Measurements from ENCODE around the gene IQSEC2. TPM values are rescaled to one million over a fixed set of nuclear protein-coding genes. Genes with fewer than 3 reads are reported as not detected.

Gene IQSEC2
- total RNA-seq, 1 experiment from 2014 or later: 20.7 TPM

DNA sequence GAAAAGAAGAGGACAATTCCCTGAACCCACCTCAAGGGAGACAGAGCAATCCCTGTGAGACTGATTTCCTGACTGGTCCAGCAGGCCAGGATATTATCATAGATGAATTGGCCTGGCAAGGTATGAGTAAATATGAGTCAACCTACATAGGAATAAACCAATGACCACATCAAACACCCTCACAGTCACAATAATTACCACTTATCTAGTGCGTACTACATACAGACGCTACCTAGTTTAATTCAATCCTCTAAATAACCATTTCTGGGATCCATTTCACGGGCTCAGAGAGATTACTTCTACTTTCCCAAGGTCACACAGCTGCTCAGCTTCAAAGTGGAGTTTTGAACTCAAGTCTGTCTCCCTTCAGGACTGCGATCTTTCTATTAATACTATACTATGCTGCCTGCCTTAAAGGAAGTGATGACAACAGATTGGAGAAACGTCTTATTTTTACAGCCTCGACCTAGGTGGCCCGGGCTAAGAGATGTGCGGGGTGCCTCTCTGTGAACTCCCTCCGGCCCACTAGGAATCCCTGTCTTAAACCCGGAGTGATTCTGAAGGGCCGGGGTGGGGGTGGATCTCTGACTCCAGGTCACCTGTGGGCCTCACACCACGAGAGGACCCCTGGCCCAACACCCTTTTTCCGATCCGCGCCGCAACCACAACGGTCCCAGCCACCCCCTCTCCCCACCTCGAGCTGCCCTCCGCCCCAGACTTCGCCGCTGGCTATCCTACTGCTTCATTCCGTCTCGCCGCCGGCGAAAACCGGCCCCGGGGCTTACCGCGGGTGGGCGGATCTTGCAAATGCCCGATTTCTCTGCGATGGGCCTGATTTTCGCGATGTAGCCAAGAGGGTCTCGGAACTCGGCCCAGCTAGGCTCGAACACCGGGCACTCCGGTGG is 57.2 kb downstream of the IQSEC2 start:
- H3K4me1 ChIP-seq (ENCODE audit: control insufficient read depth in 1 of 2, insufficient read depth in 2 of 2, low read length in 2 of 2): peaks cover 8 to 15% of the 10 kb centered on the region in 2 experiments
- H3K9me3 ChIP-seq (ENCODE audit: control insufficient read depth in 1 of 2, insufficient read depth in 1 of 2, low read depth in 1 of 2, low read length in 2 of 2): no peaks in the 10 kb centered on the region
- DNase-seq (ENCODE audit: low read depth, low spot score) (peak; percentile 28), ATAC-seq (peak; percentile 61)
- peaks cover 7% of the 10 kb centered on the region; the same call in 1 of the 2 replicates for H4K20me1 ChIP-seq (ENCODE audit: insufficient read depth)
- peak overlapping the region; percentile 87 for H3K9ac ChIP-seq (ENCODE audit: low read length)
- H3K9me2 ChIP-seq (ENCODE audit: insufficient read depth): no peaks in the 10 kb centered on the region
- ChIA-PET RAD21 (ENCODE audit: low non-redundant PET in 1 of 2, low total read pairs in 2 of 2, uncharacterized antibody in 2 of 2, unreplicated experiment in 2 of 2) (no interaction called here), POLR2A (interaction anchor here (0.6 kb wide), 1 partner anchor 142 kb away, joined by 3 read pairs; the partner anchor contains the start of gene TSPYL2), CTCF (no interaction called here)
- no peak overlapping the region for H2AFZ ChIP-seq (ENCODE audit: low read depth, low read length, poor library complexity, severe bottlenecking)
- peak overlapping the region; percentile 82 for H3K4me2 ChIP-seq (ENCODE audit: low read length)
- H3K79me2 ChIP-seq (ENCODE audit: insufficient read depth, low read length): peaks cover 46% of the 10 kb centered on the region
- H3K27me3 ChIP-seq (ENCODE audit: insufficient read depth, low read length): no peaks in the 10 kb centered on the region
- peaks cover 0 to 5% of the 10 kb centered on the region in 2 experiments; a peak in 1 of 4 replicates for H3K36me3 ChIP-seq (ENCODE audit: control insufficient read depth in 1 of 2, insufficient read depth in 2 of 2, low read length in 2 of 2)
- BruUV-seq (replicated peaks): no TSS peak
- intact Hi-C loops (cut with micrococcal nuclease): no loop called here
- peak overlapping the region; percentile 68 for H3K27ac ChIP-seq (ENCODE audit: low read depth, low read length)
- peak overlapping the region; percentile 80 to 81 for H3K4me3 ChIP-seq (replicated peaks in 1 of 2; ENCODE audit: low read depth in 1 of 2, low read length in 2 of 2)
- TF ChIP-seq RAD21 (IDR thresholded peaks at IDR 0.05; ENCODE audit: low read depth): no peak
- TF ChIP-seq, protein P1, sequence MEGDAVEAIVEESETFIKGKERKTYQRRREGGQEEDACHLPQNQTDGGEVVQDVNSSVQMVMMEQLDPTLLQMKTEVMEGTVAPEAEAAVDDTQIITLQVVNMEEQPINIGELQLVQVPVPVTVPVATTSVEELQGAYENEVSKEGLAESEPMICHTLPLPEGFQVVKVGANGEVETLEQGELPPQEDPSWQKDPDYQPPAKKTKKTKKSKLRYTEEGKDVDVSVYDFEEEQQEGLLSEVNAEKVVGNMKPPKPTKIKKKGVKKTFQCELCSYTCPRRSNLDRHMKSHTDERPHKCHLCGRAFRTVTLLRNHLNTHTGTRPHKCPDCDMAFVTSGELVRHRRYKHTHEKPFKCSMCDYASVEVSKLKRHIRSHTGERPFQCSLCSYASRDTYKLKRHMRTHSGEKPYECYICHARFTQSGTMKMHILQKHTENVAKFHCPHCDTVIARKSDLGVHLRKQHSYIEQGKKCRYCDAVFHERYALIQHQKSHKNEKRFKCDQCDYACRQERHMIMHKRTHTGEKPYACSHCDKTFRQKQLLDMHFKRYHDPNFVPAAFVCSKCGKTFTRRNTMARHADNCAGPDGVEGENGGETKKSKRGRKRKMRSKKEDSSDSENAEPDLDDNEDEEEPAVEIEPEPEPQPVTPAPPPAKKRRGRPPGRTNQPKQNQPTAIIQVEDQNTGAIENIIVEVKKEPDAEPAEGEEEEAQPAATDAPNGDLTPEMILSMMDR (IDR thresholded peaks at IDR 0.05 in 2 of 3, conservative IDR thresholded peaks at IDR 0.05 in 1 of 3; ENCODE audit: borderline replicate concordance in 1 of 3, insufficient read depth in 1 of 3, low read depth in 2 of 3, low read length in 2 of 3): no peak
- no peak for TF ChIP-seq YY1 (IDR thresholded peaks at IDR 0.05; ENCODE audit: extremely low read depth, insufficient replicate concordance, low read depth, low read length)
- TF ChIP-seq, protein P2, sequence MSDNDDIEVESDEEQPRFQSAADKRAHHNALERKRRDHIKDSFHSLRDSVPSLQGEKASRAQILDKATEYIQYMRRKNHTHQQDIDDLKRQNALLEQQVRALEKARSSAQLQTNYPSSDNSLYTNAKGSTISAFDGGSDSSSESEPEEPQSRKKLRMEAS (IDR thresholded peaks at IDR 0.05): no peak
- TF ChIP-seq CBX3 (IDR thresholded peaks at IDR 0.05; ENCODE audit: low read depth): no peak
- no peak for TF ChIP-seq ZFX (IDR thresholded peaks at IDR 0.05)
- TF ChIP-seq EGR1 (IDR thresholded peaks at IDR 0.05; ENCODE audit: low read depth): no peak
- TF ChIP-seq SP1 (IDR thresholded peaks at IDR 0.05; ENCODE audit: low read depth): no peak
- TF ChIP-seq EZH2 (IDR thresholded peaks at IDR 0.05): no peak
- TF ChIP-seq, protein P3, sequence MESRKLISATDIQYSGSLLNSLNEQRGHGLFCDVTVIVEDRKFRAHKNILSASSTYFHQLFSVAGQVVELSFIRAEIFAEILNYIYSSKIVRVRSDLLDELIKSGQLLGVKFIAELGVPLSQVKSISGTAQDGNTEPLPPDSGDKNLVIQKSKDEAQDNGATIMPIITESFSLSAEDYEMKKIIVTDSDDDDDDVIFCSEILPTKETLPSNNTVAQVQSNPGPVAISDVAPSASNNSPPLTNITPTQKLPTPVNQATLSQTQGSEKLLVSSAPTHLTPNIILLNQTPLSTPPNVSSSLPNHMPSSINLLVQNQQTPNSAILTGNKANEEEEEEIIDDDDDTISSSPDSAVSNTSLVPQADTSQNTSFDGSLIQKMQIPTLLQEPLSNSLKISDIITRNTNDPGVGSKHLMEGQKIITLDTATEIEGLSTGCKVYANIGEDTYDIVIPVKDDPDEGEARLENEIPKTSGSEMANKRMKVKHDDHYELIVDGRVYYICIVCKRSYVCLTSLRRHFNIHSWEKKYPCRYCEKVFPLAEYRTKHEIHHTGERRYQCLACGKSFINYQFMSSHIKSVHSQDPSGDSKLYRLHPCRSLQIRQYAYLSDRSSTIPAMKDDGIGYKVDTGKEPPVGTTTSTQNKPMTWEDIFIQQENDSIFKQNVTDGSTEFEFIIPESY (IDR thresholded peaks at IDR 0.05; ENCODE audit: extremely low read depth, insufficient replicate concordance, low read length): no peak
- no peak for TF ChIP-seq SIN3A (IDR thresholded peaks at IDR 0.05; ENCODE audit: low read depth)
- no peak for TF ChIP-seq CEBPB (IDR thresholded peaks at IDR 0.05; ENCODE audit: low read depth)
- no peak for TF ChIP-seq TCF7L2 (IDR thresholded peaks at IDR 0.05; ENCODE audit: borderline replicate concordance, extremely low read depth, insufficient read depth, insufficient read length)
- no peak for TF ChIP-seq ELF1 (IDR thresholded peaks at IDR 0.05; ENCODE audit: borderline replicate concordance, low read depth)
- TF ChIP-seq, protein P4, sequence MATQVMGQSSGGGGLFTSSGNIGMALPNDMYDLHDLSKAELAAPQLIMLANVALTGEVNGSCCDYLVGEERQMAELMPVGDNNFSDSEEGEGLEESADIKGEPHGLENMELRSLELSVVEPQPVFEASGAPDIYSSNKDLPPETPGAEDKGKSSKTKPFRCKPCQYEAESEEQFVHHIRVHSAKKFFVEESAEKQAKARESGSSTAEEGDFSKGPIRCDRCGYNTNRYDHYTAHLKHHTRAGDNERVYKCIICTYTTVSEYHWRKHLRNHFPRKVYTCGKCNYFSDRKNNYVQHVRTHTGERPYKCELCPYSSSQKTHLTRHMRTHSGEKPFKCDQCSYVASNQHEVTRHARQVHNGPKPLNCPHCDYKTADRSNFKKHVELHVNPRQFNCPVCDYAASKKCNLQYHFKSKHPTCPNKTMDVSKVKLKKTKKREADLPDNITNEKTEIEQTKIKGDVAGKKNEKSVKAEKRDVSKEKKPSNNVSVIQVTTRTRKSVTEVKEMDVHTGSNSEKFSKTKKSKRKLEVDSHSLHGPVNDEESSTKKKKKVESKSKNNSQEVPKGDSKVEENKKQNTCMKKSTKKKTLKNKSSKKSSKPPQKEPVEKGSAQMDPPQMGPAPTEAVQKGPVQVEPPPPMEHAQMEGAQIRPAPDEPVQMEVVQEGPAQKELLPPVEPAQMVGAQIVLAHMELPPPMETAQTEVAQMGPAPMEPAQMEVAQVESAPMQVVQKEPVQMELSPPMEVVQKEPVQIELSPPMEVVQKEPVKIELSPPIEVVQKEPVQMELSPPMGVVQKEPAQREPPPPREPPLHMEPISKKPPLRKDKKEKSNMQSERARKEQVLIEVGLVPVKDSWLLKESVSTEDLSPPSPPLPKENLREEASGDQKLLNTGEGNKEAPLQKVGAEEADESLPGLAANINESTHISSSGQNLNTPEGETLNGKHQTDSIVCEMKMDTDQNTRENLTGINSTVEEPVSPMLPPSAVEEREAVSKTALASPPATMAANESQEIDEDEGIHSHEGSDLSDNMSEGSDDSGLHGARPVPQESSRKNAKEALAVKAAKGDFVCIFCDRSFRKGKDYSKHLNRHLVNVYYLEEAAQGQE (IDR thresholded peaks at IDR 0.05; ENCODE audit: low read depth): no peak
- TF ChIP-seq SRF (IDR thresholded peaks at IDR 0.05; ENCODE audit: low read depth): no peak
- TF ChIP-seq ZNF274 (IDR thresholded peaks at IDR 0.05; ENCODE audit: low read depth, low read length): no peak
- TF ChIP-seq, protein P5, sequence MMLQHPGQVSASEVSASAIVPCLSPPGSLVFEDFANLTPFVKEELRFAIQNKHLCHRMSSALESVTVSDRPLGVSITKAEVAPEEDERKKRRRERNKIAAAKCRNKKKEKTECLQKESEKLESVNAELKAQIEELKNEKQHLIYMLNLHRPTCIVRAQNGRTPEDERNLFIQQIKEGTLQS (IDR thresholded peaks at IDR 0.05): no peak
- no peak for TF ChIP-seq POLR2A (IDR thresholded peaks at IDR 0.05; ENCODE audit: borderline replicate concordance, extremely low read depth, insufficient read depth, insufficient read length)

All from HCT116 (cell line).